ENCODE results near the gene LCN1. TPM values are rescaled to one million over a fixed set of nuclear protein-coding genes. Genes with fewer than 3 reads are reported as not detected.

The LCN1 gene
- total RNA-seq, 1 experiment from 2014 or later: not detected

GRCh38 chr9:135519179-135519971 is 1.9 kb upstream of the LCN1 start:
- no peak for TF ChIP-seq EZH2 (IDR thresholded peaks at IDR 0.05; ENCODE audit: low read depth)
- Histone ChIP-seq H3K27me3 (ENCODE audit: insufficient read depth, low read depth) (peaks cover 56% of the 10 kb centered on the region), H3K4me1 (replicated peaks; ENCODE audit: insufficient read depth) (no peaks in the 10 kb centered on the region), H3K9me2 (ENCODE audit: insufficient read depth) (no peaks in the 10 kb centered on the region), H3K4me2 (no peak overlapping the region), H3F3A (ENCODE audit: insufficient read depth, low read depth) (no peaks in the 10 kb centered on the region), H4K20me1 (ENCODE audit: insufficient read depth) (no peaks in the 10 kb centered on the region), H2AFZ (no peak overlapping the region), H3K79me2 (ENCODE audit: low read depth) (no peaks in the 10 kb centered on the region), H3K4me3 (no peak overlapping the region), H3K36me3 (ENCODE audit: low read depth) (no peaks in the 10 kb centered on the region), H3K9me3 (ENCODE audit: insufficient read depth, low read depth) (no peaks in the 10 kb centered on the region), H3K27ac (no peak overlapping the region)
- DNase-seq: no peak
- CTCF ChIA-PET: no interaction called here
- intact Hi-C loops (cut with micrococcal nuclease; ENCODE audit: unreplicated experiment): no loop called here
- BruUV-seq (replicated peaks): no TSS peak
- POLR2A ChIA-PET (ENCODE audit: unreplicated experiment): no interaction called here

- H3K27ac ChIP-seq: no peak overlapping the region
- TF ChIP-seq EZH2 (IDR thresholded peaks at IDR 0.05; ENCODE audit: low read depth): no peak
- no peak for TF ChIP-seq CTCF (conservative IDR thresholded peaks at IDR 0.05)
- H3K4me3 ChIP-seq: no peak overlapping the region
- H3F3A ChIP-seq (ENCODE audit: insufficient read depth, low read depth): no peaks in the 10 kb centered on the region
- no peaks in the 10 kb centered on the region for H3K79me2 ChIP-seq (ENCODE audit: low read depth)
- no peaks in the 10 kb centered on the region for H4K20me1 ChIP-seq (ENCODE audit: insufficient read depth)
- no peaks in the 10 kb centered on the region for H3K9me2 ChIP-seq (ENCODE audit: insufficient read depth)
- ChIA-PET POLR2A (ENCODE audit: unreplicated experiment) (no interaction called here), CTCF (no interaction called here)
- no peak for DNase-seq
- H2AFZ ChIP-seq: no peak overlapping the region
- intact Hi-C loops (cut with micrococcal nuclease; ENCODE audit: unreplicated experiment): no loop called here
- BruUV-seq (replicated peaks): no TSS peak
- H3K27me3 ChIP-seq (ENCODE audit: insufficient read depth, low read depth): peaks cover 60% of the 10 kb centered on the region
- H3K4me2 ChIP-seq: no peak overlapping the region
- H3K36me3 ChIP-seq (ENCODE audit: low read depth): no peaks in the 10 kb centered on the region
- H3K4me1 ChIP-seq (replicated peaks; ENCODE audit: insufficient read depth): no peaks in the 10 kb centered on the region
- H3K9me3 ChIP-seq (ENCODE audit: insufficient read depth, low read depth): no peaks in the 10 kb centered on the region
These were observed 412 bp downstream of the LCN1 start for GRCh38 chr9:135521608-135522095.

- H3F3A ChIP-seq (ENCODE audit: insufficient read depth, low read depth): no peaks in the 10 kb centered on the region
- H3K4me2 ChIP-seq: no peak overlapping the region
- H3K27me3 ChIP-seq (ENCODE audit: insufficient read depth, low read depth): peaks cover 62% of the 10 kb centered on the region
- H3K9me3 ChIP-seq (ENCODE audit: insufficient read depth, low read depth): no peaks in the 10 kb centered on the region
- ChIA-PET CTCF (no interaction called here), POLR2A (ENCODE audit: unreplicated experiment) (no interaction called here)
- DNase-seq: no peak
- H4K20me1 ChIP-seq (ENCODE audit: insufficient read depth): no peaks in the 10 kb centered on the region
- no TSS peak for BruUV-seq (replicated peaks)
- H3K27ac ChIP-seq: no peak overlapping the region
- H2AFZ ChIP-seq: no peak overlapping the region
- no peaks in the 10 kb centered on the region for H3K4me1 ChIP-seq (replicated peaks; ENCODE audit: insufficient read depth)
- no peak overlapping the region for H3K4me3 ChIP-seq
- TF ChIP-seq CTCF (conservative IDR thresholded peaks at IDR 0.05) (no peak), EZH2 (IDR thresholded peaks at IDR 0.05; ENCODE audit: low read depth) (no peak)
- no peaks in the 10 kb centered on the region for H3K9me2 ChIP-seq (ENCODE audit: insufficient read depth)
- intact Hi-C loops (cut with micrococcal nuclease; ENCODE audit: unreplicated experiment): no loop called here
- H3K36me3 ChIP-seq (ENCODE audit: low read depth): no peaks in the 10 kb centered on the region
- no peaks in the 10 kb centered on the region for H3K79me2 ChIP-seq (ENCODE audit: low read depth)
These were observed 1.1 kb downstream of the LCN1 start for GRCh38 chr9:135522137-135522877.

All from PC-9 (cell line).